Superior temporal gyrus (tissue), 1 donor: ENCODE results near the gene MINDY4.

Experiments
- DNase-seq: peaks from one replicate; pipeline ENCODE4 v3.0.0-alpha.2; 2016; ENCODE audit errors: extremely low spot score

MINDY4 gene

DNA sequence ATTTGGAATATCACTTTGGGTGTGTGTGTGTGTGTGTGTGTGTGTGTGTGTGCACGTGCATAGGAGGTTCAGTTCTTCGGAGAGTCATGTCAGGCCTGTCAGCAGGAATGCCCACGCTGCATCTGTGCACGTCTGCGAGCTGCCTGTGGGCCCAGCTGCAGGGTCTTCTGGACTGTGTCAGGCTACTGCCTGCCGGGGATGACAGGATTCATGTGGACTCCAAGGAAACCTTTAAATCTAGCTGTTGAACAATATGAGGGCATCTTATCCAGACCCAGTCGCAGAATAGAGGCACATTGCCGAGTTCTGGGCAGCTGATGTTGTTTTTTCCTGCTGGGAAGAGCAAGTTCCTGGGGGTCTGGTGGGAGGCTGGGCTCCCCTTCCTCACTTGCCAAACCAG is 159.4 kb downstream of the MINDY4 start:
- no peak for DNase-seq

DNA sequence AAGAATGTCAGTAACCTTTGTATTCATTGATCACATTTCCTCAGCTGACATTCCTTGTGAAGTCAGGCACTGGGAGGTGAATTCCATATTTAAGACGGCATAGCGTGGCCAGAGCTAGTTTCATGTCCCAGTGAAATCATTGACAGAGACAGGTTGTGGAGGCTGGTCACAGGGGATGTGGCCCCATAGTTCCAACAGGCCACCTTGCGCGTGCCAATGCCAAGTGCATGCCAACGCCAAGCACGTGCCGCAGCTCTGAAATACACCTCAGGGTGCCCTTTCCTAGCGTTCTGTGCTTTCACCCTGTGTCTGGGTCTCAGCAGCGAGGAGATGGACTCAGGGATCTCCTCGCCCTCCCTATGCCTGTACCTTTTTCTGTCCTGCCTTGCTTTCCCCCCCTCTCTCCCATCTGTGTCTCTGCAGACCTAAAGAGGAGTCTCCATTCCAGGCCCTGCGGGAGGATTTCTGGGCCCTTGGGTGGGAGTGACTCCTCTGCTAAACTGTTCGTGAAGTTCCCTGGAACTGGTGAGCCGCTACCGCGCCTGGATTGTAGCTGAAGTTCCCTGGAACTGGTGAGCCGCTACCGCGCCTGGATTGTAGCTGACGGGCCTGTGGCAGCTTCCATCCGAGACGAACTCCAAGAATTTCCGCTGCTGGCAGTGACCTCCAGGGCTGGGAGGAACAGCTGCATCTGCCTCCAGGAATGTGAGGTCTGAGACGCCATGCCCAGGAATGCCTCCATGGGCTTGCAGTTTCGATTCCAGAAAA is 160.1 kb downstream of the MINDY4 start:
- DNase-seq = no peak

DNA sequence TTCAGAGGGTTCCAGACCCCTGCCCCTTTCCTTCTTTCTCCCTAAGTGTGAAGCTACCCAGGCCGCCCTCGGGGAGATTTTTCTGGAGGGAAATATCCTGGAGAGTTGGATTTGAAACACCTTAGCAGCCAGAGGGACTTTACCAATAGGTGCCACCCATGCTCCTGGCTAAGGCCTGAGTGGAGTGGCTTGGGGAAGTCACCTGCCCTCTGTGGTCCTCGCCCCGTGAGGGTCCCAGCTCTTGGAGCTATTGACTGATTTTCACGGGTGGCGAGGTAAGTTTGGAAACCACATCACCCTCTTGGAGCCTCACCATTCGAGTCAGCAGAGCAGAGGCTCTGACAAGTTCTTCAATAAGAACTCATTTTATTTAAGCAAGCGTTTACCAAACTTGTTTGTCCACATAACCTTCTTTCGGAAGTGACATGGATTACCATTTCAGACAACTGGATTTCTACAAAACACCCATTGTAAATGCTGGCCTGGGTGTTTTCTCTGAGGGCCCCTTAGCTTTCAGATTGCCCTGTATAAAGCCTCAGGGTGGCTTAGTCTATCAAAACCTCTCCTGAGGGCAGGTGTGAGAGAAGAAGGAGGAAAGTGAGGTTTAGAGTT is 160.8 kb downstream of the MINDY4 start:
- DNase-seq = no peak

DNA sequence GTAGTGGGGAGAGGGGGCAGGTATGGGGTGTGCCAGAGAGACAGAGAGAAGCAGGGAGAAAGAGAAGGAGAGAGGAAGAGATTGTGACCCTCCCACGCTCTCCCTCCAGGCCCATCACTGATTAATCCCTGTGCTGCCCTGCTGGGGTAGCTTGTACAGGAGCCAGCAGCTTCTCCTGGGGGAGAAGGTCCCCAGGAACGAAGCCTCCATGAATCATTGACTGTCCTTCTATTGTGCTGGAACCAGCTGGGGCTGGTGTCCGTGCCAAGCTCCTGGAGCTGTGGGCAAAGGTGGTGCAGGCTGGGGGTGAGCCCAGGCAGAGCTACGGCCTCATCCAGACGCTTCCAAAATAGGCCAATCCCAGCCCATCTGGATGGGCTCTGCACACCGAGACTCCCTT is 161.3 kb downstream of the MINDY4 start:
- no peak for DNase-seq

DNA sequence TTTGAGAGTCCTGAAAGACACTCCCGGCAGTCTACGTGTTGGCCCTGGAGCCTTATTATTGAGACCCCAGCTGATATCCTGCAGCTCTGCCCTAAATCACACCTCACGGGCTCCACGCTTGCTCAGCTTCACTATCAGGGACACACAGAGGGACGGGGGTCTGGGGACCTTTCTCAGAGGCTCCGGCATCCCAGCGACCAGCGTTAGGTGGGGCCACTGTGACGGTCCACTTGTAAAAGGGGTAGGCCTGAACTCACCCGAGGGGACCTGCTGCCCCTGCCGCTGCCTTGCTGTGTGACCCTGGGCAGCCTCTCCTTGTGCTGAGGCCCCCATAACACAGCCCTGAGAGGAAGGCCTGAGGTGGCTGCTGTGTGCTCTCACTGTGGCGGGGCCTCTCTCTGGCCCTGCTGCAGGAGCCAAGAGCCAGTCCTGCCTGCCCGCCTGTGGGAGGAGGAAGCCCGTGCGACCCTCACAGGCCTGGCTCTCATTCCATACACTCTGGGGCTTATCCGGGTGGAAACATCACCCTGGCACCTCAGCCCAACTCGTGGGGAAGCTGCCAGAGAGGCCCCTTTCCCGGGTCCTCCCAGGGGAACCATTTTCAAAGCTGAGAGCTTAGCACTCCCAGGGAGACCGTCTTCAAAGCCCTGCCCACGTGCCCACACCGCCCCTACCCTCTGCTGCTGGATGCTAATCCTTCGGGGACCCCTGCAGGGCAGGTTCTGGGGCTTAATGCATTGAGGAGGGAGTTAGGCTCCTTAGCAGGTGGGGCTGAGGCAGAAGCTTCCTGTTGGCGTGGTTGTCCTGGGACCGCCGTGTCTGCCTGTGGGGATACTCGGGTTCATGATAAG is 162.1 kb downstream of the MINDY4 start:
- DNase-seq = no peak

DNA sequence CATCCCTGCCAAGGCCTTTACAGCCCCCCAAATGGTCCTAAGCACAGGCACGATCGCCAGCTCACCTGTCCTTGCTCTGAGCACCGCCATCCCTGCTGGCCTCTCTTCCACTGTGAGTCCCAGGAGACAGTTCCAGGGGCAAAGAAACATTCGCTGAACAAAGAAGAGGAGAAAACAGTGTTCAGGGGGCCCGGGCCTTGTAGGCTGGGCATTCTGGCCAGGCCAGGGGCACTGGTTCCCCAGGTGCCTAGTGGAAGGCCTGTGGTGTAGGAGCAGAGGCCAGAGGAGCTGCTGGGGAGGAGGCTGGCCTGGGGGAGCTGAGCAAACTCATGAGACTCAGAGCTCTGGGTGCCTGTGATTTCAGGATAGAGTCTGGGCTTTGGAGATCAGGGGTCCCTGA is 163.0 kb downstream of the MINDY4 start:
- no peak for DNase-seq

DNA sequence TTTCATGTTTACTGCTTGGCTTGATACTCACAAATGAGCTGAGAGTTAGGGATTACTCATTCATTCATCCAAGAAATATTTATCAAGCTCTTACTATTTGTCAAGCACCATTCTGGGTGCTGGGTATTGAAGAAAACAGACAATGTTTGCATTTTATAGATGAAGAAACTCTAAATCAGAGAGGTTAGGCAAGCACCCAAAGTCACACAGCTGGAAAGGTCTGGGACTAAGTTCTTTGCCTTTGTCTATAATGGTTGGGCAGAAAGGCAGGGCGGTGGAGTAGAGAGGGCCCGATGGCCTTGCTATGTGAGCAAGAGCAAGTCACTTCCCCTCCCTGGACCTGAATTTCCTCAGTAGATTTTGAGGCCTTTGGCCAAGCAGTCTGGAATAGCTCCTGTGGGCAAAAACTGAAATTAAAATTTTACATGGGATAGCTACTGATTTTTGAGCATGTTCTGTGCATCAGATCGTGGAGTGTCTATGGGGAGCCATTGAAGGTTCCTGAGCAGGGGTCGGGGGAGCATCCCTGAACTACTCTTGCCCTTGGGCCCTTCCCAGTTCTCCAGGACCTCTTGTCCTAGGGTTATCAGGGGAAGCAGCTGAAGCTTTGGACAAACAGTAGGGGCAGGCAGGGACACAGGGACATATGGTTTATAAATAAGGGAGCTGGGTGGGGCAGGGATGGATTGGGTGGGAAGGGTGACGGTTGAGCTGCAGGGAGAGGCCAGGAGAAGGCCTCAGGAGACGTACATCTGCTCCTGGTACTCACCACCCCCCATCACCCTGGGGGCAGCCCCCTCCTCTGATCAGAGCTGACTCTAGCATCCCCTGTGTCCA is 163.7 kb downstream of the MINDY4 start:
- DNase-seq = no peak

DNA sequence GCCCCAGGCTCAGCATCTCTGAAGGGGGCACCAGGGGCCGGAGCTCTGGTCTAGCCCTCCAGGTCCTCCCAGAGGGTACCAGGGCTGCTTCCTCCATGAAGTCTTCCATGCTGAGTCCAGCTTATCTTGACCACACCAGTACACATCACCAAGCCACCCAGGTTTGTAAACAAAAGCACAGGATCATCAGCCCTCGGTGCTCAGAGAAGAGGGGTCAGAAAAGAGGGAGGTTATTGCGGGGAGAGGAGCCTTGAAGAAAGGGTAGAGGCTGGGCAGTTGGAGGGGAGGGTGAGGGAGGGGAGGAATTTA is 164.3 kb downstream of the MINDY4 start:
- DNase-seq = no peak

DNA sequence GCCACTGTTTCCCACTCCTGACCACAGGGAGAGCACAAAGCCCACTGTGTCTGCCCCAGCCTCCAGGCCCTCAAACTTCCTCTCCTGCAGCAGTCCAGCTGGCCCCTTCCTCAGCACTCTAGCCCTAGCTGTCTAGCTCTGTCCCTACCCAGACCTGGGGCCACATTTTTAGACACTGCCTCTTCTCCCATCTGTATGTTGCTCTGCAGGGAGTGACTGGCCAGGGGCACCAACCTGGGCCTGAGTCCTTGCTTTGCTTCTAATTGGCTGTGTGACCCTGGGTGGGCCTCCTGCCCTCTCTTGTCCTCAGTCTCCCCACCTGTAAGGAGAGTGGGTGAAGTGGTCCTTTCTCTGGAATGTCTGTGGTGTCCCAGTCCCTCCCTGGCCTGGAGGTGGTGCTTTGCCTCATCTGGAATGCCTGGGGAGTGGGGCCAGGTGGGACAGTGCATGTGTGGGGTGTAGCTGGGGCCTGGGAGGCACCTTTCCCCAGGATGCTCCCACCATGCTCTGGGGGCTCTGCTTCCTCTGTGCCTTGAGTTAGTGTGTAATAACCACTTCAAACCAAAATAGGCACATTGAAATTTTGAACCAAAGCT is 165.5 kb downstream of the MINDY4 start:
- DNase-seq = no peak

DNA sequence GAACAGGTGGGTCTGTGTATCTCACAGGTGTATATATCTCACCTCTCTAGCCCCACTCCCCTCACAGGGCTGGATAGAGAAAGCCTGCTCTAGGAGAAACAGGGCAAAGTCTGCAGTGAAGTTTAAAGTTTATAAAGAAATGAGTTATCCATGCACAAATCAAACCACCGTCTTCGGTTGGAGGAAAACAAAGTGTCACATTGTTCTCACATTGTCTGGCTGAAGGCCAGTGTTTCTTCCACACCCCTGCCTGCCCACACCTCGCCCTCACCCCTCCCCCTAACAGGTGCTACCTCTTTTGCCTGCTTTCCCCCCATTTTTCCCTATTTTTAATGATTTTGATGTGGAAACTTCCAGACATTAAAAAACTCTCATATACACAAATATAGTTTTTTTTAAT is 166.2 kb downstream of the MINDY4 start:
- no peak for DNase-seq

DNA sequence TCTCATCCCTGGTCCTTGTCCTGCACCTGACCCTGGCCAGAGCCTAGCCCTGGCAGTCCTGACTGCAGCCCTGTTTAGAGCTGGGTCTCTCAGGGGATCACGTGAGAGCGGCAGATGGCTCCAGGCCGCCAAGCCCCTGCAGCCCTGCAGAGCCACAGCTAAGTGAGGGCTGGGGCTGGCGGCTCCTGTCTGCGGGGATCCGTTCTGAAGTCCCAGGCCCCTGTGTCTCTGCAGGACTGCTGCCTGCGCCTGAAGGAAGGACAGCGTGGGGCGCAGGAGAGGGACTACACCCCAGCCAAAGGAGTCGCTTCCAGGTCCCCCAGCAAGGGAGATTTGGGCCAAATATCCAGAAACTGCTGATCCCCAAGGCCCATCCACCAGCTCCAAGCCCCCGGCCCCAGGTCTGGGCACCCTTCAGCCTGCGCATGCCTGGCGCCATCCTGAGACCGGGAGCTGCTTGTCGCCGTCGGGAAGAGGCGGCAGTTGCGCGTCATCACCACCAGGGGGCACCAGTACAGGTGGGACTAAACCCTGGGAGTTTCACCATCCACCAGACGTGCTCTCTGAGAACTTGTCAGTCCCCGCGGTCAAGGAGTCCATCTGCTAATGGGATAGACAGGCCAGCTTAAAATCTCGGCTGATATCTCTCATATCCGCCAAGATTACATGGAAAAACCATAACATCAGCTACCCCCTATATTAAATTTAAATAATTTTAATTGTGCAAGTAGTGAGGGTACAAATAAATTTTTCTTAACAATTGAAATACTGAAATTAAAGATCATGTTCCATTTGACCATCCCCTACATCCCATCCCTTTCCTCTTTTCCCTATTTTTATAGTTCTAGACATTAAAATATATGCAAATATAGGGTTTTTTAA is 167.5 kb downstream of the MINDY4 start:
- peak; percentile 74 for DNase-seq

DNA sequence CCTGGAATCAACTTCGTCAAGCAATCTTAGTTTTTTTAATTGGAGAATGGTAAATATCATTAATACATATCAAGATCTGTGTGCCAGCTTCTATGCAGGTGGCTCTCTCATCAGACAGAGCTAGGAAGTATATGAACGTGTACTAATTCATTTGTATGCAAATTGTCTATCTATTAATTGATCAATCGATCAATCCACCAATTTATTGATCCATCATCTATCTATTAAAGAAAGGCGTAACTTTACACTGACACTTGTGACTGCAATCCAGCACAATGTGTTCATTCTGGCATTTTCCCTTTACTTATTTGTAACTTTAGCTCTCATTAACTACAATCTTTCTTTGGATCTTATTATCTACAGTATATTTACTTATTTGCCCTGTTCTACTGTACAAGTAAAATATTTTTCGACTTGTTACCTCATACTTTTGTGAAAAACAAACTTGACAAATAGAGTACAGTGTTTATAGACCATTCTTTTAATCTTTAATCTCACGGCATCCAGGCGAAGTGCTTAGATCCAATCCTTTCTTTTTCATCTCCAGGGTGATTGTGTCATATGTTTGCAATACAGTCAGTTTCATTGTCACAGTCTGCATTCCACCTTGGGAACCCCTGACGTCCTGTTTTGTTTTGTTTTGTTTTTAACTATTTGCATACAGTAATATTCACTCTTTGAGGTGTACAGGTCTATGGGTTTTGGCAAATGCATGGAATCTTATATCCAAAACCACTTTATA is 170.5 kb downstream of the MINDY4 start:
- no peak for DNase-seq
